SU-DHL-6 (cell line): Measurements from ENCODE around the gene ELF4.

Experiments used
- H2AFZ ChIP-seq: fragments of 200-600 bp; sonication (generic); 2 replicates; pipeline ENCODE4 v1.6.1; 2014; ENCODE audit warnings: low read depth, mild to moderate bottlenecking, moderate library complexity, mixed read lengths, antibody characterized with exemption, low read length; ENCODE audit not compliant: severe bottlenecking
- H3F3A ChIP-seq: fragments of 200-600 bp; shearing (Covaris generic); 2 replicates; pipeline ENCODE4 v1.6.0; 2016; ENCODE audit warnings: antibody characterized with exemption, mild to moderate bottlenecking; ENCODE audit not compliant: insufficient read depth
- H3K27ac ChIP-seq: fragments of 200-600 bp; sonication (generic); 2 replicates; pipeline ENCODE4 v1.5.1; 2016; ENCODE audit warnings: low read depth, mild to moderate bottlenecking, low read length, moderate library complexity, mixed read lengths
- H3K27me3 ChIP-seq: fragments of 200-600 bp; sonication (generic), shearing (Covaris generic); 2 replicates; pipeline ENCODE4 v1.6.0; 2014; ENCODE audit warnings: mild to moderate bottlenecking, low read length
- H3K36me3 ChIP-seq: fragments of 200-600 bp; sonication (generic); 2 replicates; pipeline ENCODE4 v1.6.1; 2014; ENCODE audit warnings: mild to moderate bottlenecking, low read length, mixed read lengths
- H3K4me2 ChIP-seq: fragments of 300-600, 200-600 bp; shearing (Covaris generic), sonication (generic); 2 replicates; pipeline ENCODE4 v1.6.0; 2014; ENCODE audit warnings: low read length, low read depth, mild to moderate bottlenecking; ENCODE audit not compliant: poor library complexity, severe bottlenecking
- H3K4me3 ChIP-seq: fragments of 200-600 bp; sonication (generic); 2 replicates; pipeline ENCODE4 v1.5.1; 2014; ENCODE audit warnings: antibody characterized with exemption, low read length, mild to moderate bottlenecking, mixed read lengths; ENCODE audit not compliant: insufficient read depth, poor library complexity, severe bottlenecking
- H3K79me2 ChIP-seq: fragments of 200-600 bp; sonication (generic); 2 replicates; pipeline ENCODE4 v1.6.1; 2014; ENCODE audit warnings: mild to moderate bottlenecking, low read length, moderate library complexity; ENCODE audit not compliant: insufficient read depth
- H3K9ac ChIP-seq: fragments of 200-600 bp; sonication (generic); 2 replicates; pipeline ENCODE4 v1.7.0; 2014; ENCODE audit warnings: mild to moderate bottlenecking, low read length
- H3K9me2 ChIP-seq: fragments of 200-600 bp; sonication (generic); replicated peaks from 2 replicates; pipeline ENCODE4 v1.6.1; 2014; ENCODE audit warnings: low read length; ENCODE audit not compliant: insufficient read depth
- H3K9me3 ChIP-seq: fragments of 200-600 bp; sonication (generic); 2 replicates; pipeline ENCODE4 v1.6.1; 2014; ENCODE audit warnings: low read length, mixed read lengths; ENCODE audit not compliant: insufficient read depth
- H4K20me1 ChIP-seq: fragments of 200-600 bp; sonication (generic); 2 replicates; pipeline ENCODE4 v1.6.1; 2014; ENCODE audit warnings: low read depth, mild to moderate bottlenecking, antibody characterized with exemption, low read length, moderate library complexity, mixed read lengths
- CTCF ChIP-seq: fragments of 200-600 bp; sonication (generic); IDR thresholded peaks from one replicate; pipeline ENCODE4 v1.5.1; 2017; ENCODE audit warnings: antibody characterized with exemption, mild to moderate bottlenecking, low read length, moderate library complexity; ENCODE audit not compliant: insufficient read depth, poor library complexity, severe bottlenecking
- EZH2phosphoT487 ChIP-seq: fragments of 200-600 bp; sonication (generic), shearing (Covaris generic); conservative IDR thresholded peaks from 2 replicates; pipeline ENCODE4 v1.6.1; 2018; ENCODE audit warnings: mild to moderate bottlenecking, antibody characterized with exemption, low read length, moderate library complexity, mixed read lengths

ELF4 gene

DNA sequence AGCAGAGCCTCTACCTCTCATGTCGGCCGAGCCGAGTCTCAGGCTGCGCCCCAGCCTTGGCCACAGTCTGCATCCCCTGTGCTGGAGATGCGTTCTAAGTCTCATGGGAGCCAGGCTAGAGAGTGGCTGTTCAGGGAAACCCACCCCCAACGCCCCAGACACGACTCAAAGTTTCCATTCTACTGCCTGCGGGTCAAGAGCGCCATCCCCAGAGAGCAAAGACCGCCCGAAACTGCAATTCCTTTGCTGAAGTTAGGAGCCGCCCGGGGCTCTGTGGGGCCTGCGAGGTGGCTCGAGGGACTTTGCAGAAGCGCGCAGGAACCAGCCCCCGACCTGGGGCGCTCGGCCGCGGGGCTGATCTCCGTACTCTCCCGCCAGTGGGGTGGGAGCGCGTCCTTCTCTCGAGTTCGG is 10.0 kb upstream of the ELF4 start:
- Histone ChIP-seq H3K9me2 (no peaks in the 10 kb centered on the region), H4K20me1 (no peaks in the 10 kb centered on the region), H3K79me2 (no peaks in the 10 kb centered on the region), H3F3A (no peaks in the 10 kb centered on the region), H3K9me3 (no peaks in the 10 kb centered on the region), H3K4me2 (peak overlapping the region; percentile 76), H3K9ac (peak overlapping the region; percentile 53), H3K27me3 (no peaks in the 10 kb centered on the region), H3K4me3 (peak overlapping the region; percentile 48), H3K36me3 (no peaks in the 10 kb centered on the region), H2AFZ (peak overlapping the region; percentile 57), H3K27ac (no peak overlapping the region)
- TF ChIP-seq EZH2phosphoT487 (no peak), CTCF (no peak)

DNA sequence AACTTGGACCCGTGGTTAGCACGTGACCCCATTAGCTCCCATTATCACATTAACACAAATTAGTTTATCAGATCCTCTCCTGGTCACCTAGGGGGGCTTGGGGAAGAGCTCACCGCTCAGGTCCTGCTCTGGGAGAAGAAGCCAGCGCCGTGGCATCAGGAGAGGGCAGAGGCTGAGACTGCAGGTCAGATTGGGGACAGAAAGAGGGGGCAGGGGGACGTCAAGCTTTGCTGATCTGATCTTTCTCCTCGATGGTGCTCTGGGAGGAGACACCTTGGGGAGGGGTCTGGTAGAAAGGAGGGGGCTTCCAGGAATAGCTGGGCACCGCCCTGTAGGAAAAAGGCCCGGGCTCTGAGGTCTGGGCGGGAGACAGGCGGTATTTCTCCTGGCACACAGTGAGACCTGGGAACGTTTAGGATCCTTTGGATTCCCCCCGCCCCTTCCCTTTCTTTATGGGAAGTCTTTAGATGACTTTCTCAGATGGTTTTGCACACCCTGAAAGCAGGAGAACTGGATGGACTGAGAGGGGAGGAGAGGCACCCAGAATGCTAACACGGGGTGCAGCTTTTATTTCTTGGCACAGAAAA is 9.1 kb upstream of the ELF4 start:
- TF ChIP-seq EZH2phosphoT487 (no peak), CTCF (no peak)
- Histone ChIP-seq H2AFZ (no peak overlapping the region), H3K4me3 (no peak overlapping the region), H3K9ac (no peak overlapping the region), H3K9me2 (no peaks in the 10 kb centered on the region), H3F3A (no peaks in the 10 kb centered on the region), H3K27me3 (no peaks in the 10 kb centered on the region), H3K9me3 (no peaks in the 10 kb centered on the region), H3K4me2 (no peak overlapping the region), H3K36me3 (no peaks in the 10 kb centered on the region), H3K79me2 (no peaks in the 10 kb centered on the region), H4K20me1 (no peaks in the 10 kb centered on the region), H3K27ac (no peak overlapping the region)

GRCh38 chrX:130118441-130119311 is 8.4 kb upstream of the ELF4 start:
- Histone ChIP-seq H3K79me2 (no peaks in the 10 kb centered on the region), H3K9ac (no peak overlapping the region), H3K9me3 (no peaks in the 10 kb centered on the region), H3F3A (no peaks in the 10 kb centered on the region), H2AFZ (no peak overlapping the region), H3K27ac (no peak overlapping the region), H4K20me1 (no peaks in the 10 kb centered on the region), H3K9me2 (no peaks in the 10 kb centered on the region), H3K4me3 (no peak overlapping the region), H3K36me3 (no peaks in the 10 kb centered on the region), H3K27me3 (no peaks in the 10 kb centered on the region), H3K4me2 (no peak overlapping the region)
- TF ChIP-seq EZH2phosphoT487 (no peak), CTCF (no peak)
